Activated CD4-positive, alpha-beta T cell treated with anti-CD3 and anti-CD28 coated beads, Interleukin-10, Interleukin-2, amounts not matched to agents 100 ng/mL and 50 ng/mL, durations not matched to agents 16 hours and 8 hours (primary cell): ENCODE results near the gene ZC2HC1B.

Experiments
- DNase-seq: peaks from one replicate; pipeline ENCODE4 v3.0.0-alpha.2; 2020

ZC2HC1B gene

GRCh38 chr6:143936347-143936746 lies 72.1 kb downstream of the ZC2HC1B start:
- no peak for DNase-seq

GRCh38 chr6:143936778-143937667 lies 72.7 kb downstream of the ZC2HC1B start:
- DNase-seq: no peak

- no peak for DNase-seq
Observed at GRCh38 chr6:143937668-143937970, 73.3 kb downstream of the ZC2HC1B start.

- no peak for DNase-seq
Observed at GRCh38 chr6:143939364-143939763, 75.1 kb downstream of the ZC2HC1B start.

- peak; percentile 68 for DNase-seq
Observed at GRCh38 chr6:143940011-143940597, 75.8 kb downstream of the ZC2HC1B start.

- DNase-seq: peak; percentile 48
Observed at GRCh38 chr6:143941852-143942627, 77.8 kb downstream of the ZC2HC1B start.

GRCh38 chr6:143948208-143948607 lies 83.9 kb downstream of the ZC2HC1B start:
- DNase-seq: no peak

GRCh38 chr6:143949535-143949934 lies 85.3 kb downstream of the ZC2HC1B start:
- no peak for DNase-seq

- no peak for DNase-seq
Observed at GRCh38 chr6:143949962-143950361, 85.7 kb downstream of the ZC2HC1B start.

- DNase-seq: no peak
Observed at GRCh38 chr6:143950875-143951274, 86.6 kb downstream of the ZC2HC1B start.

GRCh38 chr6:143952060-143952778 lies 87.9 kb downstream of the ZC2HC1B start:
- DNase-seq: no peak

- no peak for DNase-seq
Observed at GRCh38 chr6:143952947-143953701, 88.8 kb downstream of the ZC2HC1B start.

GRCh38 chr6:143953922-143954321 lies 89.6 kb downstream of the ZC2HC1B start:
- DNase-seq: no peak

GRCh38 chr6:143955971-143956370 lies 91.7 kb downstream of the ZC2HC1B start:
- no peak for DNase-seq

GRCh38 chr6:143957679-143958274 lies 93.5 kb downstream of the ZC2HC1B start:
- no peak for DNase-seq

GRCh38 chr6:143958839-143959399 lies 94.6 kb downstream of the ZC2HC1B start:
- DNase-seq: no peak

- DNase-seq: no peak
Observed at GRCh38 chr6:143959927-143960326, 95.7 kb downstream of the ZC2HC1B start.

GRCh38 chr6:143961066-143961465 lies 96.8 kb downstream of the ZC2HC1B start:
- no peak for DNase-seq

GRCh38 chr6:143961886-143962878 lies 97.9 kb downstream of the ZC2HC1B start:
- DNase-seq: no peak
